ENCODE measurements around the gene RNF5.

- TF ChIP-seq CTCF (IDR thresholded peaks at IDR 0.05), result no peak
- no peak for TF ChIP-seq IRF3 (IDR thresholded peaks at IDR 0.05; ENCODE audit: low read depth, low read length)
- TF ChIP-seq RCOR1 (IDR thresholded peaks at IDR 0.05; ENCODE audit: low read length), result no peak
- no peak for TF ChIP-seq POLR2AphosphoS5 (IDR thresholded peaks at IDR 0.05; ENCODE audit: low read depth, low read length)
Observed at GRCh38 chr6:32220021-32220420, 41.8 kb downstream of the RNF5 start.

Data from SK-N-SH (cell line).